HK-2 (cell line): Measurements from ENCODE around the gene DUSP10.

Experiments used
- DNase-seq: peaks from one replicate; pipeline ENCODE4 v3.0.0-alpha.2; 2018; ENCODE audit not compliant: unreplicated experiment

Gene DUSP10

GRCh38 chr1:221714227-221715152 is 27.4 kb downstream of the DUSP10 start:
- no peak for DNase-seq

GRCh38 chr1:221712776-221713431 is 29.0 kb downstream of the DUSP10 start:
- DNase-seq, result no peak

- no peak for DNase-seq
Observed at GRCh38 chr1:221712198-221712684, 29.6 kb downstream of the DUSP10 start.

GRCh38 chr1:221711656-221712055 is 30.2 kb downstream of the DUSP10 start:
- no peak for DNase-seq

- DNase-seq, result no peak
Observed at GRCh38 chr1:221711063-221711577, 30.8 kb downstream of the DUSP10 start.

GRCh38 chr1:221709854-221710253 is 32.0 kb downstream of the DUSP10 start:
- no peak for DNase-seq

GRCh38 chr1:221708987-221709386 is 32.9 kb downstream of the DUSP10 start:
- DNase-seq, result no peak

- no peak for DNase-seq
Observed at GRCh38 chr1:221708076-221708571, 33.8 kb downstream of the DUSP10 start.

- DNase-seq, result no peak
Observed at GRCh38 chr1:221706876-221707582, 34.9 kb downstream of the DUSP10 start.

GRCh38 chr1:221706191-221706590 is 35.7 kb downstream of the DUSP10 start:
- no peak for DNase-seq

GRCh38 chr1:221704306-221704705 is 37.6 kb downstream of the DUSP10 start:
- no peak for DNase-seq

- DNase-seq, result no peak
Observed at GRCh38 chr1:221701570-221702186, 40.2 kb downstream of the DUSP10 start.

- DNase-seq, result no peak
Observed at GRCh38 chr1:221700948-221701347, 40.9 kb downstream of the DUSP10 start.

- DNase-seq, result no peak
Observed at GRCh38 chr1:221700536-221700935, 41.4 kb downstream of the DUSP10 start.

GRCh38 chr1:221699978-221700519 is 41.8 kb downstream of the DUSP10 start:
- no peak for DNase-seq

- DNase-seq, result no peak
Observed at GRCh38 chr1:221699577-221699976, 42.3 kb downstream of the DUSP10 start.

GRCh38 chr1:221698579-221699349 is 43.1 kb downstream of the DUSP10 start:
- no peak for DNase-seq

- no peak for DNase-seq
Observed at GRCh38 chr1:221697923-221698425, 43.9 kb downstream of the DUSP10 start.

GRCh38 chr1:221696718-221697461 is 45.0 kb downstream of the DUSP10 start:
- DNase-seq, result no peak
